H1 (cell line): Measurements from ENCODE around the gene SNRNP40. TPM values are rescaled to one million over a fixed set of nuclear protein-coding genes. Genes with fewer than 3 reads are reported as not detected.

ENCODE experiments used
- ASH2L ChIP-seq: fragments of 200-600, 300-600 bp; sonication (generic); IDR thresholded peaks from one replicate; pipeline ENCODE4 v1.7.1; 2017; ENCODE audit warnings: low read length
- CBX5 ChIP-seq: fragments of 300-800, 300-1000 bp; sonication (generic); IDR thresholded peaks from 2 replicates; pipeline ENCODE4 v1.7.1; 2016; ENCODE audit warnings: antibody characterized with exemption, low read length, low read depth
- GABPA ChIP-seq: IDR thresholded peaks from 2 replicates; pipeline ENCODE4 v1.6.1; 2011; ENCODE audit warnings: mild to moderate bottlenecking, low read length, moderate library complexity, borderline replicate concordance; ENCODE audit not compliant: insufficient read depth
- JUN ChIP-seq: IDR thresholded peaks from 2 replicates; pipeline ENCODE4 v1.6.1; 2011; ENCODE audit warnings: low read depth, mild to moderate bottlenecking, improper control_type of control experiment, low read length
- KDM1A ChIP-seq: fragments of 200-600, 300-600 bp; sonication (generic); IDR thresholded peaks from 2 replicates; pipeline ENCODE4 v1.7.1; 2016; ENCODE audit warnings: mild to moderate bottlenecking, low read length, borderline replicate concordance
- RAD21 ChIP-seq, 2 experiments: IDR thresholded peaks in 1 of 2; conservative IDR thresholded peaks in 1 of 2; 2 replicates each; pipeline ENCODE4 v1.6.1; 2011; ENCODE audit warnings: low read depth in 2 of 2, low read length in 2 of 2, improper control_type of control experiment in 1 of 2, inconsistent platforms in 1 of 2, mild to moderate bottlenecking in 1 of 2, moderate library complexity in 1 of 2
- SIN3A ChIP-seq, 2 experiments: IDR thresholded peaks in 1 of 2; conservative IDR thresholded peaks in 1 of 2; 2 replicates each; pipeline ENCODE4 v1.6.1; 2011 to 2012; ENCODE audit warnings: low read length in 2 of 2, improper control_type of control experiment in 1 of 2, low read depth in 1 of 2, mild to moderate bottlenecking in 1 of 2
- SP1 ChIP-seq: IDR thresholded peaks from 2 replicates; pipeline ENCODE4 v1.6.1; 2011; ENCODE audit warnings: low read depth, low read length
- polyA plus RNA-seq, 7 experiments: library from polyadenylated mRNA; depleted of rRNA in 3 of 7; stranded (reverse) in 5 of 7; unstranded in 2 of 7; fragments of >200 nt in 5 of 7; fragments of 200-250 nt in 2 of 7; gene quantifications; 1 replicate in 5 of 7; 2 replicates in 1 of 7; 4 replicates in 1 of 7; pipeline versions ENCODE4 v1.2.1 to v1.2.3, GENCODE V29; 2011 to 2013; ENCODE audit warnings: missing spikeins in 2 of 7, mixed read lengths in 2 of 7
- total RNA-seq: library from RNA; stranded (reverse); fragmentation: NEBNext Ultra II Directional; extraction: Animal tissue kit (Norgen Biotek cat#: 25700); gene quantifications from 2 replicates; pipeline ENCODE4 v1.2.1, GENCODE V29; 2021
- TF ChIP-seq, protein P1 (sequence below): IDR thresholded peaks from 2 replicates; pipeline ENCODE4 v1.6.1; 2012; ENCODE audit warnings: inconsistent platforms

SNRNP40 gene
- total and polyA plus RNA-seq, 2 of the 8 experiments (the other 6 are each of a cell fraction or from before 2014, with no cell fraction given) = 97.4 to 113 TPM

DNA sequence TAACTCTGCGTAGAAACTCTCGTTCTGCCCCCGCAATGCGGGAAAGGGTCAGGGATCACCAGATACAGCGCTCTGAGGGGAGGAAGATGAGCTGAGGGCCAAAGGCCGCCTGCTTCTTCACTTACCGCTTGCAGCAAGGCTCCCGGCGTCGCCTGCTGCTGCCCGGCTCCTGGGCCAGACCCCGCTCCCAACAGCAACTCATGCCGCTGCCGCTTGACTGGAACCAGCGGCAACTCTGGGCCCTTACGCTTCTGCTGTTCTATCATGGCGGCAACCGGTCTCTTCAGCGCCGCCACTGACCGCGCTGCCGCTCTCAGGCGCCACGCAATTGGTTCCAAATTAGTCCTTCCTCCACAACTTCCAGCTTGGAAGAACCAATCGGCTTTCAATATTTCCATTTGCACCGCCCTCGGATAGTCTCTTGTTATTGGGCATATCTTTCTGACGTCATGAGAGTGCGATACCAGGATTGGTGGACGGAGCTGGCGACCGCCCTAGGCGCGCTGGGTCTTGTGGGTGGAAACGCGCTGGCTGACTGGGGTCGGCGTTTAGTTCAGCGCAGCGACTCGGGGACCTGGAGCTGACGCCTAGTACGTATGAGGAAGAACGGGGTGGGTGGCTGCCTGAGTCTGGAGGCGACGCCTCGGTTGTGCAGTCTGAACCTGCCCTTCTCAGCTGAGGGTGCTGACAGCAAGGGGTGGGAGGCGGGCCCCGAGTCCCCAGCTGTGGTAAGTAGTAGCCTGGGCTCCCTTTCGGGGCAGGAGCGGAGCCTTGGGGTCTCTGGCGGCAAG lies at the start of gene SNRNP40, which contains the start of gene ZCCHC17 (continued):
- TF ChIP-seq ASH2L (peak; percentile 65), KDM1A (no peak), GABPA (no peak), SIN3A (conservative IDR thresholded peaks at IDR 0.05 in 1 of 2, IDR thresholded peaks at IDR 0.05 in 1 of 2; ENCODE audit: low read depth in 1 of 2, low read length in 2 of 2) (peak; percentile 62 to 71; a peak in 2 of 4 replicates), RAD21 (IDR thresholded peaks at IDR 0.05 in 1 of 2, conservative IDR thresholded peaks at IDR 0.05 in 1 of 2; ENCODE audit: low read depth in 2 of 2, low read length in 2 of 2) (no peak), SP1 (peak; percentile 92), JUN (no peak), CBX5 (no peak)
- TF ChIP-seq, protein P1, sequence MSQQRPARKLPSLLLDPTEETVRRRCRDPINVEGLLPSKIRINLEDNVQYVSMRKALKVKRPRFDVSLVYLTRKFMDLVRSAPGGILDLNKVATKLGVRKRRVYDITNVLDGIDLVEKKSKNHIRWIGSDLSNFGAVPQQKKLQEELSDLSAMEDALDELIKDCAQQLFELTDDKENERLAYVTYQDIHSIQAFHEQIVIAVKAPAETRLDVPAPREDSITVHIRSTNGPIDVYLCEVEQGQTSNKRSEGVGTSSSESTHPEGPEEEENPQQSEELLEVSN = no peak
